GM18517 (cell line): ENCODE data around the gene ORAI3.
"Not testable (repeated sequence)": the region's sequence is repeated elsewhere in the genome, so short reads cannot be mapped to it uniquely, and the experiment has no call there.

Experiments used
- ATAC-seq: cut with Tn5 transposase; IDR thresholded peaks from one replicate; pipeline ENCODE4 v1.9.1; 2021; ENCODE audit warnings: mild to moderate bottlenecking, moderate library complexity; ENCODE audit not compliant: unreplicated experiment

The ORAI3 gene

DNA sequence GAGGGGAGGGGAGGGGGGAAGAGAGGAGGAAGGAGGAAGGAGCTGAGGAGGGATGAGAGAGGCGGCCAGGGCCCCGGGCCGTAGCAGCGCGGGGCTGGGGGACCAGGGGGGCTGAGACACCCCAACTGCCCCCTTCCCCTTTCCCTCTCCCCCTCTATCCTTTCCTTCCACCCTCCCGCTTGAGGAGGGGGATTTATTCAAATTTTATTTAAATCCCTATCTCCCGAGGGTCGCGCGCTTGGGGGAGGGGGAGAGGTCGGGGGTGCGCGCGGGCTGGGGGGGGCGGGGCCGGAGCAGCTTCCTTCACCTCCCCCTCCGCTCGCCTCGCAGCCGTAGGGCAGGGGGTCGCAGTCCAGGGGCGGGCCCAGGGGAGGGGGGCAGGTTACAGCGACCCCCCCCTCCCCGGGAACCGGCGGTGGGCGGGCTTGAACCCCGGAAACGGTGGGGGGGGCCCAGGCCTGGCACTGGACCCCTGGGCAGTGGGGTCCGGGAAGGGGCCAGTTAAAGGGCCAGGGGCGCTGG lies 25.3 kb upstream of the ORAI3 start, which contains the start of gene FBXL19:
TSS of gene FBXL19 (plus strand) at position 19 of the 522 bp plus-strand sequence. CDS start 2,183 bp downstream, outside the sequence.
- no peak for ATAC-seq

DNA sequence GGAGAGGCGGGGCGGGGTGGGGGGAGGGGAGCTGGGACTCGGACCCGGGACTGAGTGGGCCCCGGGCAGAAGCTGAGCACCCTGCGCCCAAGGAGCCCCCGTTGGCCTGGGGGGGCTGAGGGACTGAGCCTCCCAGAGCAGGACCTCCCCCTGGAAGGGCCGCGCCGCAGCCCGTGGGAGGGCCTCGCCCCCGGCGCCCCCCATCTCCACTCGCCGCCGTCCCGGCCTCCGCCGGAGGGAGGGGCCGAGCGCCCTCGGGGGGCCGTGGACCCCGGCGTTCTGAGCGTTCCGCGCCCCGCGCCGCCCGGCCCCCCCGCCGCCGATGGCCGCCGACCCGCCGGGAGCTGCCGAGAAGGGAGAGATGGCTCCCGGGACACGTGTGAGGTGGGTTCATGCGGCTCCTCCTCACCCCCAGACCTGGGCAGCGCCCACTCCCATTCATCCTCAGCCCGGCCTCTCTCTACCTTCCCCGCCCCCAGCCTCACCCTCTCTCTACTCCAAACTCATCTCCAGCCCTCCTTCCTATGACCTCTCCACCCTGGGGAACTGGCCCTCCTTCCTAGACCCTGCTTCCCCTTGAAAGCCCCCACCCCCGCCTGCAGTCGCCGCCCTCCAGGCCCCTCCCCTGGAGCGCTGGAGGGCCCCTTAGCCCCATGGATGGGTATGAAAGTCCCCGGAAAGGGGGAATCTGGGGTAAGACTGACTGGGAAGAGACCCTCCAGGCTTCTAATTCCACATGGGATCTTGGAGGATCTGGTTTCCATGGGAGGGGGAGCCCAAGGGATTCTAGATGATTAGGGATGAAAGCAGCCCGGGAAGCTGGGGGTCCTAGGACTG lies 24.6 kb upstream of the ORAI3 start:
- ATAC-seq: no peak

DNA sequence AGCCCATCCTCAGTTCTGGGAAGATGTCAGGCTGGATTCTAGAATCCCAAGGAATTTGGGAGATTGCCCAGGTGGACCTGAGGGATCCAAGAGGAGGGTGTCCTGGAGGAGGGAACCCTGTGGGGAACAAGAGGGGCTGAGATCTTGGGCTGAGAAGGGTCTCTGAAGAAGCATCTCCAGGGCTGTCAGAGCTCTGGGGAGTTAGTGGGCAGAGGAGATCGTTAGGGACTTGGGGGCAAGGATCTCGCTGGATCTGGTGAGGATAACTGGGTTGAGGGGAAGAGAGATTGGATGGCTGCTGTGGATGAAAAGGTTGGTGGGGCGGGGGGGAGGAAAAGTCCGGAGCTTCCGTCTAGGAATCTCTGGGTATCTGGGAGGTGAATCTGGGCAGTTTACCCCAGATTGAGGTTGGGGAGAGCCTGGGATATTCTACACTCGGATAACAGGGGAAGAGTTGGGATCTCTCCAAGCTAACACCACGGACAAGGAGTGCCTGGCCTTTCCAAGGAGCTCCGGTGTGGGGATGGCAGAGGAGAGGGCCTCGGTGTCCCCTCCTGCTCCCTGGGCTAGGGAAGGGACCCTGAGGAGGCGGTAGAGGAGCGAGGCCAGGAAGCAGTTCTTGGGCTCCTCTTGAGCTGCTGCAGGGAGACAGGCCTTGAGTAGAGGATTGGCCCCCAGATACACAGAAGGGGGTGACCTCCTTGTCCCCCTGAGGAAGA lies 23.8 kb upstream of the ORAI3 start:
- ATAC-seq: no peak

DNA sequence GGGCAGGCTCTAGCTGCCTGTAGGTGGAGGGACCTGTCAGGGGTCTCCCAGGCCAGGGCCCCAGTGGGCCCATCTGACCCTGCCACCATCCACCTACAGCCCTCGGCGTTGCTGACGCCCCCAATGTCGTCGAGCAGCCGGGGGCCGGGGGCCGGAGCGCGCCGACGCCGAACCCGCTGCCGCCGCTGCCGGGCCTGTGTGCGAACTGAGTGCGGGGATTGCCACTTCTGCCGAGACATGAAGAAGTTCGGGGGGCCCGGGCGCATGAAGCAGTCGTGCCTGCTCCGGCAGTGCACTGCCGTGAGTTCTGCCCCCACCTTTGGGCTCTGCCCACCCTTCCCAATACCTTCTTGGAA lies 23.3 kb upstream of the ORAI3 start:
- no peak for ATAC-seq

DNA sequence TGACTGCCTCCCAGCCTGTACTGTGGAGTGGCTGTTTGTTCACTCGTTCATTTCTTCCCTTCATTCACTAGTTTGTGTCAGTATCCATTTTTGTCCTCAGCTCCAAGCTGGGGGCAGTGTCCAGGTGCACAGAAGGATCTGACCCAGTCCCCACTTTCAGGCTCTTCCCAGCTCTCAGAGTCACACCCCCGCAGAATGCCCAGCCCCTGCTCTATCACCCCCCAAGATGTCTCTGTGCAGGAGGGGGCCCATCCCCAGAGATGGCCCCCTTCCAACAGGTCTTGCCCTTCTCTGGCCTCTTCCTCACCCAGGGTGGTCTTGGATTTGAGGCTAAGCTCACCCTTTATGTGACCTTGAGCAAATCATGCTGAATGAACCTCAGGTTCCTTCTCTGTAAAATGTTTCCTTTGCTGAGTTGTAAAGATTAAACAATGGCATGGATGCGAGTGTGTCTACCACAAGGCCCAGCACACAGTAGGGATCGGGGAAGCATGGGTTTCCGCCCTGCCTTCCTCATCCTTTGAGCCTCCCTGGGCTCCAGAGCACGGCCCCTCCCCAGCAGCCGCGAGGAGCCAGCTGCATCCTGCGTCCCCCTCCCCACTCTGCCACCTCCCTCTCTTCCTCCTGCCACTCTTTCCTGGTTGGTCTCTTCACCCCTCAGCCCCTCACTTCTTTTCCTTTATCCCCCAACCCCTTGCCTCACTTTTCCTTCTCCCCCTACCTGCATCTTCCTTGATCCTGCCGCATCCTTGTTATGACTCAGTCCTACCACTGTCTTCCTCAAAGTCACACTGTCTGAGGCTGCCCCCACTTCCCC lies 22.7 kb upstream of the ORAI3 start:
- ATAC-seq: no peak

DNA sequence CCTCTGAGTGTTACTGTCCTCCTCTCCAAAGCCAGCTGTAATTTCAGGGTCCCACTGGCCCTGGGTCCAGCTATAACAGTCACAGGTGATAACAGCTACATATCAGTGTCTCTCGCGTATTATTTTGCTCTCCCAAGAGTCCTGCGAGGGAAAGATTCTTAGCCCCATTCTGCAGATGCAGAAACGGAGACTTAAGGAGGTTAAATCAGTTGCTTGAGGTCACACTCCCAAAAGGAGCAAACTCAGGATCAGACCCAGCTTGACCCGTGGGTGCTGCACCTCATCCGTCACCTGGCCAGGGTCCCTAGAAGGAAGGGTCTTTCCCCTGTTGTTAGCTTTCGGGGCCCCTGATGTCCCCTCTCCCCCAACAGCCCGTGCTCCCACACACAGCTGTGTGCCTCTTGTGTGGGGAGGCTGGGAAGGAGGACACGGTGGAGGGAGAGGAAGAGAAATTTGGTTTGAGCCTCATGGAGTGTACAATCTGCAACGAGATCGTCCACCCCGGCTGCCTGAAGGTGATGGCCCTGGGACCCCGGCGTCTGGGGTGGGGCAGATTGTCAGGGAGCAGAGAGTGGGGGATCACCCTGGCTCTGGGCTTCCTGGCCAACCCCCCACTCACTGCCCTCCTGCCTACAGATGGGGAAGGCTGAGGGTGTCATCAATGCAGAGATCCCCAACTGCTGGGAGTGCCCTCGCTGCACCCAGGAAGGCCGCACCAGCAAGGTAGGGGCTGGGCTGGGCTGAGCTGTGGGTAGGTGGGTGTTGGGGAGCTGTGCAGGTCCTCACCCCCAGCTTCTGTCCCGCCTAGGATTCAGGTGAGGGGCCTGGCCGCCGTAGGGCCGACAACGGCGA lies 21.7 kb upstream of the ORAI3 start:
- ATAC-seq: no peak

DNA sequence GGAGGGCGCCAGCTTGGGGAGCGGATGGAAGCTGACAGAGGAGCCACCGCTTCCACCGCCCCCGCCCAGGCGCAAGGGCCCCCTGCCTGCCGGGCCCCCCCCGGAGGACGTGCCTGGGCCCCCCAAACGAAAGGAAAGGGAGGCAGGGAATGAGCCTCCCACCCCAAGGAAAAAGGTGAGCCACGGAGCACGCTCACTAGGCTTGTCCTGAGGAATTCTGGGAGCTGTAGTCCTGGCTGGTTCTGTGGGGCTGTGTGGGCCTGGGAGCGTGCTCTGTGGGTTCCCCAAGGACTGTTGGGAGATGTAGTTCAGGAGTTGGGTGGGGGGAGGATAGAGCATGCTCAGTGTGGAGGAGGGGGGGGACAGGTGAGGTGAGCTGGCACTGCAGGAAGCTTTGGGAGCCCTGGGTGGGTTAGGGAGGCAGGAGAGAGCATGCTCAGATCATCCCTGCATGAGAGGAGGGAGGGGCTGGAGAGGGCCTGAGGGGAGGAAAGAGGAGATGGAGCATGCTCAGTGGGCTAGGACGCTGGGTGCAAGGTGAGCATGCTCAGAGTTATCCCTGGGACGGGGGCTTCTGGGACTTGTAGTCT lies 21.0 kb upstream of the ORAI3 start:
- ATAC-seq: no peak

DNA sequence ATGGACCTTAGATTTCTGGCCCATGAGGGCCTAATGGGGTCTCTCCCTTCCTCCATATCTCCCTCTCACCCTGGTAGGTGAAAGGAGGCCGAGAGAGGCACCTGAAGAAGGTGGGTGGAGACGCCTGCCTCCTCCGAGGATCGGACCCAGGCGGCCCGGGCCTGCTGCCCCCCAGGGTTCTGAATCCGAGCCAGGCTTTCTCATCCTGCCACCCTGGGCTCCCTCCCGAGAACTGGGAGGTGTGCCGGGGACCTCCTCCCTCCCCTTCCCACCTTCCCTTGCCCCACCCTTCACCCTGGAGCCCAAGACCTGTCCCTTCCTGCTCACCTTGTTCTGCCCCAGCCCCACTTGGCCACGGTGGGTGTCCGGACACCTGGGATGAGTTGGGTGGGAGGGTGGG lies 20.5 kb upstream of the ORAI3 start:
- no peak for ATAC-seq

DNA sequence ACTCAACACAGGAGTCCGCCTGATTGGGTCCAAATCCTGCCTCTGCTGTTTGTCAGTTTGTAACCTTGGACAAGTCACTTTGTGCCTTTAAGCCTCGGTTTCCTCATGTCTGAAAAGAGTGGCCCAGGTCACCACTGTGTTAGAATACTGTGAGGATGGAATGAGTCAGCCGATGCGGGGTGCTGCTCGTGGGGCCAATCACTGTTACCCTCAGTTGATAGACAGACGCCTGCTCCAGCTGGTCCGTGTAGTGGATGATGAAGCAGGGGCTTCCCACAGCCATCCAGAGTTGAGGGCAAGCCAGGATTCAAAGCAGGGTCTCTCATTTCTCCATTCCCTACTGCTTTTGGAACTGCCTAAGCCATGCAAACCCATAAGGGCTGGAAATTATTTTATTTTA lies 19.7 kb upstream of the ORAI3 start:
- ATAC-seq: no peak

DNA sequence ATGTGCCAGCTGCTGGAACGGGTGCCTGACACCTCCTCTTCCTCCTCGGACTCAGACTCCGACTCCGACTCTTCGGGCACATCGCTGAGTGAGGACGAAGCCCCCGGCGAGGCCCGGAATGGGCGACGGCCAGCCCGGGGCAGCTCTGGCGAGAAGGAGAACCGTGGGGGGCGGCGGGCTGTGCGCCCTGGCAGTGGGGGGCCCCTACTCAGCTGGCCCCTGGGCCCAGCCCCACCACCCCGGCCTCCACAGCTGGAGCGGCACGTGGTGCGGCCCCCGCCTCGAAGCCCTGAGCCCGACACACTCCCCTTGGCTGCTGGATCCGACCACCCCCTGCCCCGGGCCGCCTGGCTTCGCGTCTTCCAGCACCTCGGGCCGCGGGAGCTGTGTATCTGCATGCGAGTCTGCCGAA lies 18.7 kb upstream of the ORAI3 start:
- no peak for ATAC-seq

DNA sequence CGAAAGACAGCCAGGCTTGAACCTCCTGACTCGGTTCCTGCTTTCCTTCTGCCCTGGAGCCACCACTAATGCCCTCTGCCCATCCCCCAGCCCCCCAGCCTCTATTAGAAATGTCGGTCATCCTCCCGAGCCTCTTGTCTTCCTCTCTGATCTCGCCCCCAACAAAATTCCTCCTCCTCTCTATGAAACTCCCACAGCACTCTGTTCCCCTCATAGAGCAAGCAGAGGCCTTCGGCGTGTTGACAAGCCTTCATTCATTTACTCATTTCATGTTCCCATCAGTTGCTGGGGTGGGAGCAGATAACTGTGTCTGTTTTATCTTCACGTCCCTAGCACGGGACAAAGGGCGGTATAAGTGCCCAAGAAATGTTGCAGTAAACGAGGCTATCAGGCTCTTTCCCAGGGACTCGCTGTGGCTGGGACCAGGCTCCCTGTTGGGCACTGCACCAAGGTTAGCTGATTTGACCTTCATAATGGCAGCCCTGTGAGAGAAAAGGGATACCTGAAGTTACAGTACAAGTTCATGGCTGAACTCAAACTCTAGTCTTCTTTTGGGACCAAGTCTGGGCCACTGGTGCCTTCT lies 17.7 kb upstream of the ORAI3 start:
- no peak for ATAC-seq

DNA sequence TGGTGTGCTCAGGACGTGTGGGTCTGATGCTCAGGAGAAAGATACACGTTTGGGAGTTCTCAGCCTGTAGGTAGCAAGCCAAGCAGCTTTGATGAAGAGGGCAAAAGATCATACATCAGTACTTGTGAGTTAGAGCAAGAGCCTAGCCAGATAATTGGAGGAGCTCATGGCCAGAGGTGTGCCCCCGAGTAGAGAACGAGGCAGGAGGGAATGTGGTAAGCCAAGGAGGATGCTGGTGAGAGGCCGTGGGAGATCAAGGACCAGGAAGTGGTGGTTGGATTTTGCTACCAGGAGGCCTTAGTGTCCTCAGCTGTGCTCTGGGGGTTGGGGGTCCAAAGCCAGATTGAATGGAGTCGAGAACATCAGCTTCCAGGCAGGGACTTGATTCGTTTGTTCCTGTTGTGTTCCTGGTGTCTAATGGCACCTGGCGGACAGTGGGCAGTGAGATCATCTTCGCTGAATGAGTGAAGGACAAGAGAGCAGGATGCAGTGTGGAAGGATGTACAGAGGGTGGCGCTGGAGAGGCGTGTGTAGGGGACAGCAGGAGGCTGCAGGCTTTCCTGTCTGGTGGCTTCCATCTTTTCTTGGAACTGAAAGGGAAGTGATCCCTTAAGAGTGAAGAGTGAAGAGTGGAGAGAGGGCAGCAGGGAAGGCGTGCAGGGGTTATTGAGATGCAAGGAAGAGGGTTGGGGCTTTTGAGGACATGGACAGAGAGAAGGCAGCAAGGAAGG lies 13.9 kb upstream of the ORAI3 start:
- ATAC-seq: no peak

DNA sequence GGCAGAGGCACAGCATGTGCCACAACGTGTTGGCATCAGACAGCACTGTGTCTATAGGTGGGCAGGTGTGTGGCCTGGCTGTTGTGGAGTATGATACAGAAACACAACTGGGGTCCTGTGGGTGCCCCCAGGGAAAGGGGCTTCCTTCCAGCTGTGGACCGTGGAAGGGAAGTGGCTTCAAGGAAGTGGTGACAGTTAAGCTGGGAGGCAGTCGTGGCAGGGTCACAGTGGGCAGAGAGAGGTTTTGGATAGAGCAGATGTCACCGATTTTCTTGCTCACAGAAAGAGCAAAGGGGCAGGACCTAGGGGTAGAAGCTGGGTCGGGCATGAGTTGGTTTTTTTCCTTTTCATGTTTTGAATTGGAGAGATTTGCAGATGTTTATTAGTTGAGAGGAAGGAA lies 11.2 kb upstream of the ORAI3 start:
- no peak for ATAC-seq

DNA sequence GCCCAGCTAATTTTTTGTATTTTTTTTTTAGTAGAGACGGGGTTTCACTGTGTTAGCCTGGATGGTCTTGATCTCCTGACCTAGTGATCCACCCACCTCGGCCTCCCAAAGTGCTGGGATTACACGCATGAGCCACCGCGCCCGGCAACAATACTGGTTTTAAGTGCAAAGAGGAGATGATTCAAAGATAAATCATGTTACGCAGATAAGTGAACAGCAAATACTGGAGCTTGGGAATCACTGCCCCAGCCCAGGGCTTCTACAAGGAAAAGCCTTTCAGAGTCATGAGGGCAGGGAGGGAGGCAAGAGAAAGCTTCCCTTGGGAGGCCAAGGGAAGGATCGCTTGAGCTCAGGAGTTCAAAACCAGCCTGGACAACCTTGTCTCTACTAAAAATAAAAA lies 9.3 kb upstream of the ORAI3 start:
- ATAC-seq: not testable (repeated sequence)

DNA sequence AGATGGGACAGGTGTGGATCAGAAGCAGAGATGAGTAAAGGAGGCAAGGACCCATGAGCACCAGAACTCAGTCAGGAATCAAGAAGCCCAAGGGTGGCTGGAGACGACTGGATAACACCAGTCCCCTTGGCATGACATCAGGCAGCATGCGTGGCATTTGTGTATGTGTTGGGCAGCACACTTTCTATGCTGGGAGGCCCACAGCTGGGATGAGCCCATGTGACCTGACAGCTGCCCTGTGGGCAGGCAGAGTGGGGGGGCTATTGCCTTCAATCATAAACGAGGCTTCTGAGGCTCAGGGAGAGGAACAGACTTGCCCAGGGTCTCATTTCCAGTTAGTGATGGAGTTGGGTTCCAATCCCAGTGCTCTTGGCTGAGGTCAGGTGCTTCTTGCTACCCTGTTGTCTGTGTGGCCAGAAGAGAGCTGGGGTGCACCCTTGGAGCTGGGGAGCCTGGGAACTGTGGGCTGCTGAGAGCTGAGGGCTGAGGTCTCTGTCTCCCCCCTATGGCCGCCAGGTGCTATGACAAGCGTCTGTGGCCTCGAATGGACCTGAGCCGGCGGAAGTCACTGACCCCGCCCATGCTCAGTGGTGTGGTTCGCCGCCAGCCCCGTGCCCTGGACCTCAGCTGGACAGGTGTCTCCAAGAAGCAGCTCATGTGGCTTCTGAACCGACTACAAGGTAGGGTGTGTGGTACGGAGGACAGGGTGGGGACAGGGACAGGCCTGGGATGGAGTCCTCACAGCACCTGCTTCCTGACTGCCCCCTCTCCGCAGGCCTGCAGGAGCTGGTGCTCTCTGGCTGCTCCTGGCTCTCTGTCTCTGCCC lies 7.1 kb upstream of the ORAI3 start:
- peak; percentile 62 for ATAC-seq

DNA sequence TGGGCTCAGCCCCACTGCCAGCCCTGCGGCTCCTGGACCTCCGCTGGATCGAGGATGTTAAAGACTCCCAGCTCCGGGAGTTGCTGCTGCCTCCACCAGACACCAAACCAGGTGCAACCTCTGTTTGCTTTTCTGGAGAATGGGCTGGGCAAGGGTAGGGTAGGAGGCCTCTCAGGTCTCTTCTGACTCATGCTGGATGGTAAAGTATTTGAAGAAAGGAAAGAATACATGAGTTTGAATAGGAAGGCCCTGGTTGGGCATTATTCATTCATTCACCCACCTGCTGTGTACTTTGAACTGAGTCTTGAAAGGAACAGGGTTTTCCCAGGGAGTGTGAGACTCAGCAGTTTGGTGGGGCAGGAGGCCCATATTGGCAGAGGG lies 6.5 kb upstream of the ORAI3 start:
- no peak for ATAC-seq

DNA sequence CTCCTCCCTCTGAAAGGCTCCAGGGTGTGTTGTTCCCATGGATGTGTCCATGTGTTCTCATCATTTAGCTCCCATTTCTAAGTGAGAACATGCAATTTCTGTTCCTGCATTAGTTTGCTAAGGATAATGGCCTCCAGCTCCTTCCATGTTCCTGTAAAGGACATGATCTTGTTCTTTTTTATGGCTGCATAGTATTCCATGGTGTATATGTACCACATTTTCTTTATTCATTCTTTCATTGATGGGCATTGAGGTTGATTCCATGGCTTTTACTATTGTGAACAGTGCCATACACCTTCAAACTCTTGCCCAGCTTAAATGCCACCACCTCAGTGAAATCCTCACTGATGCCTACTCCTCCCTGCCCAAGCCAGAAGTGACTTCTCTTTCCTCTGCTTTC lies 4.5 kb upstream of the ORAI3 start:
- ATAC-seq: no peak
